GM19193 (cell line): ENCODE results near the gene IQSEC1.

Experiments used
- POLR2A ChIP-seq: IDR thresholded peaks from 4 replicates; pipeline ENCODE4 v1.6.1; 2011; ENCODE audit not compliant: insufficient read depth, insufficient read length; ENCODE audit errors: extremely low read depth

Gene IQSEC1

DNA sequence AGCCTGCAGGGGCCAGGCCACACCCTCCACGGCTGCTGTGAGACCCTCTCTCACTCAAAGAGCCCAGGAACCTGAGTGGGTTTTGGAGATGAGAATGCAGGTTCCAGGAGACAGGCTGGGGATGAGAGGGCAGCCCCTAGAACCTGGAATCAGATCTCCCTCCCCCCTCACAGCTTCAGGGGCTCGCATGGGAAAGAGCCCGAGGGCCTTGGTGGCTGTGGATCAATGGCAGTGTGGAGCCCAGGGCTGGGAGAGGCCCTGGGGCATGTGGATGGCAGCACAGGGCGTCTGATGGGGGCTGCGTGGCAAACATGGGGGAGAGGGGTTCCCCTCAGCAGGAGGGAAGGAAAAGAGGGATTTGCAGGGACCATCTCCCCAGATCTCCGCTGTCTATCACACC lies 119.0 kb downstream of the IQSEC1 start:
- TF ChIP-seq POLR2A = no peak

DNA sequence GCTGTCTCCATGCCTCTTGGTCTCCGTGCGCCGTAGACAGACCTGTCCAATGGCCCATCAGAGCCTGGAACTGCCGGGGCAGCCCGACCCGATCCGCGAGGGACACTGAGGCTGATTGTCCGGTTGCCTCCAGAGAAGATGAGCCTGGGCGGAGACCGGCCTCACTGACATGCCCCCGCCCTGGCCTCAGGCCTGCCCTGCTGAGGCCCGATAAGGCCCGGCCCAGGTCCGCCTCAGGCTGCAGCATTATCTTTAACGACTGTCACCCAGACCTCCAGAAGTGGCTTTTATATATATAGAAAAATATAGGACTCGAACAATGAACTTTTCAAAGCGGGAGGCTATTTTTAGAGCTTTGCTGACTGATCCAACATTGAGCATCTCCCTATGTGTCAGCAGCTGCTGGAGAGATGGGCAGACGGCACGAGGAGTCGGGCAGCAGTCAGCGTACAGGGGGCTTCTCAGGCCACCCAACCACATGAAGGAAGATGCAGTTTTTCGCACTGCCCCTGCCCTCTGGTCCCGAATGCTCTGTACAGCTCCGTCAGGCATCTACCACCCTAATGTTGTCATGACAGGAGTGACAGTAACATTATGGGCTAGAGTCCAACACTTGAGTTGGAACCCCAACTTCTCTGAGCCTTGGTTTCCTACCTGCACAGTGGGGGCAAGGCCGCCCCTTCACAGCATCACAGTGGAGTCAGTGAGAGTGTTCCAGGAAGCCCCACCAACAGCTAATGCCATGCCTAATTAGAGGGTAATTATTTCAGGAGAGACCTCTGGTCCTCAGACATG lies 119.8 kb downstream of the IQSEC1 start:
- TF ChIP-seq POLR2A = no peak

DNA sequence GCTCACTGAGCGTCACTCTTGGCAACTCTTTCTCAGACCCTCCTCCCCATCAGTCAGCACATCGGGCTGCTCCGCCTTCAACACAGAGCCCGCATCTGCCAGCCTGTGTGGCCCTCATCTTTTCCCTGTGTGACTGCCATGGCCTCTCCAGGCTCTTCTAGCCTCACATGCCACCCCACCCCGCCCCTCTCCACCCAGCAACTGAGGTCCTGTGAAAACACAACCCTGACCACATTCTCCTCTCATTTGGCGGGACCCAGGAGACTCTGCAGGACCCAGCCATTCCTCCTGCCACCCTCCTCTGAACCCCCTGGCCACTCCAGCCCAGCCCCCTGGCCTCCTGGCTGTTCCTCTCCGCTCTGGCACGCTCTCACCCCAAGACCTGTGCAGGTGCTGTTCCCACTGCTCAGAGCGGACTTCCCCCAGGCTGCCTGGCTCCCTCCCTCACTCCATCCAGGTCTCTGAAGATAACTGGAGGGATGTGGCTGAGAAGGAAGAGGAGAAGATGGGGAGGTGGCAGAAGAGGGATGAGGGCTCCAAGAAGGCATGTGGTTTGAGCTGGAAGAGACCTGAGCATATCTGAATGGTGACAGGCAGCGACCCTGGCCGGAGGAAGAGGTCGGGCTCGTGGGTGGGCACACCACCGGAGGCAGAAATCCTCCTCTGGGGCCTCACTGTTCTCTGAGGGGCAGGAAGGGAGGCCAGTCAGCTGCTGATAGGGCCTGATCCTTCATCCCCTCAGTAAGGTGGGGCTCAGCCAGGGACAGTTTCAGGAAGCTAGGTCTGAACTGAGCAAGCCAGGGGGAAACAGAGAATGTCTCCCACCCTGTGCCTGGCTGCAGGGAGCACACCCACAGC lies 120.7 kb downstream of the IQSEC1 start:
- no peak for TF ChIP-seq POLR2A

DNA sequence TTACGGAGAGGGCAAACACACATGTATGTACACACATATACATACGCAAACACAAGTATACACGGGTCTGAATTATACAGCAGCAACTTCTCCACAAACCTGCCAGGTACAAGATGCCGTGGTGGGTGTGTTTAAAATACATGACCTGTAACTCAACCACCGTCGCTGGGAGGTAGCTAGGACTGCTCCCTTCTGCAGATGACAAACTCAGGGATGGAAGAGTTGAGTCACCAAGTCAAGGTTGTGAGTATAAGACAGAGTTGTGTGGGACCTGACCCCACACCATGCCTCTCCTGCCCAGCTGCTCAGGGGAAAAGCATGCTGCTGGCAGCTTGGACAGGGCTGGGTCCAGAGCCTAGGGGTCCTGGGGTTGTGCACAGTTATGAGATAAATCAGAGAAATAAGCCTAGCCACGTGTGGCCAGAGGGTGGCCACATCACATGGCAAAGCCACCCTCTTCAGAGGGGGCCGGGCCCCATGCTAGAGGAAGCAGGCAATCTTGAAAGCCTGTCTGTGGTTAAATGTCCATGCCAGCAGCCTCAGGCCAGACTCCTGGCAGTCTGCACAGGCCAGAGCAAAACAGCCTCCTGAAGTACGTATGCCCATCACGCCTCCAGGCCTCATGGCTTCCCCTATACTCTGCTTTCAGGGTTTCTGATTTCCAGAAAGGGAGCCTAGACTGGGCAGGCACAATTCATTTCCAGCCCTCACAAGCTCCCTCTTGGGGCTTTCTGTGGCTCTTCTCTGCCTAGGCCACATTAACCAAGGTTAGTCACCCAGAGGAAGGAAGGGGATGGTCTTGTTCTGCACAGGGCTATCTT lies 124.1 kb downstream of the IQSEC1 start:
- no peak for TF ChIP-seq POLR2A

DNA sequence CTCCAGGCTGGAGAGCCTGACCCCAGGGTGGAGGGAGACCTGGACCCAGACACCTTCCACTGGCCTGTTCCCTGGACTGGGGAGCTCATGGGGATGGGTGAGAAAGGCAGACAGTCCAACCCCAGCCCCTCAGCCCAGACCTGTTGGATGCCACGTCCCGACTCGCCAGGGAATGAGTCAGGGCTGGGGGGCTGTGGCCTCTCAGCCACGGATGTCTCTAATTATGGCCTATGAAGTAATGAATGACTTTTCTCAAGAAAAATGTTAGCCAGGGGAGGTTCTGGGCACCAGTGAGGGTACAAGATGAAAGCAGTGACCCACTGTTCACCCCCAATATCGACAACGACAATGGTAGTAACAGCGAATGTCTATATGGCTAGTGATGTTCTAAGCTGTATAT lies 124.9 kb downstream of the IQSEC1 start:
- TF ChIP-seq POLR2A = no peak

DNA sequence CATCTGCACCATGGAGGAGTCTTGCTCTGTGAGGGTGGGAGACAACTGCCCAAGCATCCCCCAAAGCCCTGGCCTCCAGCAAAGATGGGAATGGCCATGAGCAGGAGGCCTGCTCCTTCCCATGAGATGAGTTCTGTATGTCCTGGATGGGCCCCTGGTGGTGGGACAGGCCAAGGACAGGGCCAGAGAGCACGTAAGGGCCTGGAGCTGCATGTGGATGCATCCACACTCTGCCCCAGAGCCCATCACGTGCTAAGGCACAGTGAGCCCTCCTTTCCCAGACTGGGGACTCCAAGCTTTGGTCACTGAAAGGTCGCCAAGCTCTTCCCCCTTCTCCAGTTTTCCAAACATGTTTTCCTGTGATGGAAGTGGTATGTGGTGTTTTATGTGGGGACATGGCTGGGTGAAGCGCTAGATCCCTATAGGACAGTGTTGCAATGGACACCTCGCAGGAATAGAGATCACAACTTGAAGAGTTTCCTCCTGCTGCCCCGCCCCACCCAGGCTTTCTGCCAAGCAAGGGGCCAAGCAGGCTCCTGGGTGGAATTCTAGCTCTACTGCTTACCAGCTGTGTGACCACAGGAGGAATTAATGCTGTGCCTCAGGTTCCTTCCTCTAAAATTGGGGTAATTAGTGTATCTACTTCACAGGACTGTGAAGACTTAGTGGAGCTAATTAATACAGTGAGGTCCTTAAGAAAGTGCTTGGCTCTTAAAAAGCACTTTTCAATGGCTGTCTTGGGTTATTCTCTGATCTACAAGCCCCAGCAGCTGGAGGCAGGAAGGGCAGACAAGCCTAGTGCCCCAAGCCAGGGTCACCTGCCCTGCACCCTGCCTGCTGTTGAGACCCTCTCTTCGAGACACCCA lies 125.5 kb downstream of the IQSEC1 start:
- TF ChIP-seq POLR2A = no peak

DNA sequence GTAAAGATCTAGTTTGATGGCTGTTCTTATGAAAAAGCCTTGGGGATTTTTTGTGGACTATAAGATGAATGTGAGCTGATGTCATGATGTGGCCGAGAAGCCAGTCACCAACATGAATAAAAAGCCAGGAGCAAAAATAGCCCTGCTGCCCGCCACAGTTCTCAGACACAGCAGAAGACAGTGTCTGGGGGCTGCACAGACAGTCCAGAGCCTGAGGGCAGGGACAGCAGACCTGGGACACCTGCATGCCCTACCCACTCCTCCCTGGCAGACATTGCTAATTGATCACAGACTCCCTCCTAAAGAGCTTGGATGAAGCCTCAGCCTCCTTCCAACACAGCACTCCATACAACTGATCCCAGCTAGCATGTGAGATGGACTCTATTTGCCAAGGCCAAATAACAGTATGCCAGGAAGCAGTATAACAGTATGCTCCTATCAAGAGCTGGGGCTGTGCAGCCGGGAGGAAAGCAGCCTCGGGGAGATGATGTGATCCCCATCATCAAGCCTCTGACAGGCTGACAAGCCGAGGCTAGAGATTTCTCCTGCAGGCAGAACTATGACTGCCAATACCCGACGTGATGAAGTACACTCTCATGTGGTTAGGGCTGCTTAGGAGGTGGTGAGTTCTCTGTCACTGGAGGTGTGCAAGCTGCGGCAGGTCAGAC lies 126.4 kb downstream of the IQSEC1 start:
- no peak for TF ChIP-seq POLR2A

DNA sequence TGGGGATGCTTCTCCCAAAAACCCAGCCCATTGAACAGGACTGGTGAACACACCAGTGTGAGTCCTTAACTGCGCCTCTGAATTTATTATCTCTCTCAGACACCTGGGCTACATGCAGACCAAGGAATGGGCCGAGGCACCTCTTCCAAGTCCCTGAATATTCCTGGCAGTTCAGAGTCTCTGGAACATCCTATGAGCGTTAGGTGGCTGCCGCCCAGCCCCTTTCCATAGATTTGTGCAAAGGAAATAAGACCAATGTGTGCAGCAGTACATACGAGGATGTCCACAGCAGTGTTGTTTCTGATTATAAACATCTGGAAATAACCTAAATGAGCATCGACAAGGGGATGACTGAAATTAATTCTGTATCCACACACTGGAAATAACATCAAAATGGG lies 127.0 kb downstream of the IQSEC1 start:
- TF ChIP-seq POLR2A = no peak

DNA sequence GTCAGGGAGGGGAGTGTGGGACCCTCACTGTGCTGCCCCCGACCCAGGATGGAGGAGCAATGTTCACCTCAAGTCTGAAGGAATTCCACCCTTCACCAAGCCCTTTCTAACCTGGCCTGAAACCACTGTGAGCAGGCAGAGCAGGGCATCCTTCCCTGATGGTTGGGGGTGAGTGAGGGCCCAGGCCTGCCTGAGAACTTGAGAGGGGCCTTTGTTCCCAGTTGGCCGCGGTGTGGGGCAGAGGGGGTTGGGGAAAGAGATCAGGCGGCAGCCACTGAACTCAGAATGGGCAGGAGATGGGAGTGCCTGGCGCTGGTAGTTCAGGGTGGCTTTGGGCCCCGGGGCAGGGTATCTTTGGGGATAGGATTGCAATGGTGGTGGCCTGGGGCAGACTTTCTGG lies 128.4 kb downstream of the IQSEC1 start:
- TF ChIP-seq POLR2A = no peak

DNA sequence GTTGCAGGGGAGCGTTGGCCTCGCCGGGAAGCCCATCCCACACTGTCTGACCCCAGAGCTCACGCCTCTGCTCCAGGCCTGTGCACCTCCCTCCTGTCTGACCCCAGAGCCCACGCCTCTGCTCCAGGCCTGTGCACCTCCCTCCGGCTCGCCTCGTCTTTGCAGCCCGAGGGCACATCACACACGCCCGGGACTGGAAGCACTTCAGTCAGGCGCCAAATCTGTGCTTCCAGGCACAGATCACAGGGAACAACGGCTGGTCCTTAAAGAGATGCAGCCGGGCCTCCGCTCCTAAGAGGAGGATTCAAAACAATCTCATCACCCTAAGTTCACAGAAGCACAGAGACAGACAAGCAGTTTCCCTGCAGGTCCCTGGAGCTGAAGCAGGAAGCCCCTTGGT lies 128.8 kb downstream of the IQSEC1 start:
- TF ChIP-seq POLR2A = no peak

DNA sequence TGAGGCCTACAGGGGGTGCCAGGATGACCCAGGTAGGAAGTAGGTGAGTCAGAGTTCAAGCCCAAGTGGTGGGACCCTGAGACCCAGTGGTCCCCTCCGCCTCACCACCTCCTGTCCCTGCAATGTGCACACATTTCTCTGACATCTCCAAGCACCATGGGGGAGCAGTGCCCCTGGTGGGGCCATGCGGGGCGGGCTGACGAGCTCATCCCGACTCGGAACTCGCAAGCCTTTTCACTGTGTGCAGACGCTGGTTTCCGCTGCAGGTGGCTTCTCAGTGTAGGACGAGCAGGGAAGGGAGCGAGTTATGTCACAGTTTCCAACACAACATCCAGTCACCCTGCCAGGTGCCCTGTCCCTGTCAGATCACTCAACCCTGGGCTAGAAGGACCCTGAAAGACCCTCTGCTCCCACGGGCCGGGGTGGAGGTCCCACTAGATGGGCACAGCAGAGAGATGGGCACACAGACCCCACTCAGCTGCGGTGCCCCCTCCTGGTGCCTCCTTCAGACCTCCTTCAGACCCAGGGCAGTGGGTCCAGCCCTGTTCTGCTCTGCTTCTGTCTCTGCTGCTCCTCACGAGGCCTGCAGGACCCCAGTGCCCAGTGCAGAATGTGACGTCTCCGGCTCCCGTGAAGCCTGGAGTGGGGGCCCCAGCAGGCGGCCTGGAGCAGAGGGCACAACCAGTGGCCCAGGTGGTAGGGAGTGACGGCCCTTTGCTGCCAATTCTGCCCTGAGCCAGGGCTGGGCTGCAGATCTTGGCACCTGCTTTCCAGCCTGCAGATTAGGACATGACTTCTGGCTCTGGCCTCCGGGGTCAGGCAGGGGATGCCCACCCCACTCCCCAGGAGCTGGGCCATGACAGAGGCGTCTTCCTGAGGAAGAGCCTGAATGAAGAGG lies 129.9 kb downstream of the IQSEC1 start:
- TF ChIP-seq POLR2A = no peak

DNA sequence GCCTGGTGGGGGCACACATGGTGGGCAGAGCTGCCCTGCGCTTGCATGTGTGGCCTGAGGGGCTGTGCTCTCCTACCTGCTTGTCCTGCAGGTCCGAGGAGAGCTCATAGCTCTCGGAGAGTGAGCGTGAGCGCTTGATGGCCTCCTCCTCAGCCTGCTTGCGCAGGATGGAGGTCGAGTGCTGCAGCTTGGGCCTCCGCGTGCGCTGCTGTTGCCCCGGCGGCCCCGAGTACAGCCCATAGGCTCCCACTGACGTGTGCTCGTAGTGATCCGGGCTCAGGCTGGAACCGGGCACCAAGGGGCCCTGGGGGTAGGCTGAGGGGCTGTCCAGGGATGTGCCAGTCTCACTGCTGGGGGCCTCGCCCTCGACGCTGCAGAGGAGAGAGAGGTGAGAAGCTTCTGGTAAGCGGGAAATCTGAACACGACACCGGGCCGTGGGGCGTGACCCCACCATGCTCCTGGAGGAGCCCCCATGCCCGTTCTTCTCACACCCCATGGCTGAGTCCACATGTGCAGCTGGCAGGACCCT lies 131.7 kb downstream of the IQSEC1 start:
- no peak for TF ChIP-seq POLR2A
